K562 (cell line): ENCODE data around the gene RAB4B. TPM values are rescaled to one million over a fixed set of nuclear protein-coding genes. Genes with fewer than 3 reads are reported as not detected.

Experiments
- ATF1 ChIP-seq, 2 experiments: fragments of 450-650 bp in 1 of 2; IDR thresholded peaks; 2 replicates each; pipeline ENCODE4 v1.6.1; 2016; ENCODE audit warnings: missing compliant biosample characterization in 1 of 2, missing genetic modification characterization in 1 of 2
- CHD2 ChIP-seq: IDR thresholded peaks from 2 replicates; pipeline ENCODE4 v1.6.1; 2011; ENCODE audit warnings: low read depth, low read length
- EP300 ChIP-seq: IDR thresholded peaks from 2 replicates; pipeline ENCODE4 v1.6.1; 2012; ENCODE audit warnings: low read length, improper control_type of control experiment
- ETV1 ChIP-seq: fragments of 450-650 bp; conservative IDR thresholded peaks from 2 replicates; pipeline ENCODE4 v1.6.1; 2016; ENCODE audit warnings: missing genetic modification characterization, control low read depth, low read depth, missing compliant biosample characterization
- FOXO4 ChIP-seq: fragments of 450-650 bp; formaldehyde crosslinking; IDR thresholded peaks from 2 replicates; pipeline ENCODE4 v1.4.0; 2020; ENCODE audit warnings: mild to moderate bottlenecking, moderate library complexity
- HMGN3 ChIP-seq: IDR thresholded peaks from 2 replicates; pipeline ENCODE4 v1.6.1; 2011; ENCODE audit warnings: borderline replicate concordance, low read depth, mild to moderate bottlenecking, mixed read lengths, low read length; ENCODE audit not compliant: insufficient read length; ENCODE audit errors: extremely low read depth
- HMGXB4 ChIP-seq: sonication (generic); formaldehyde crosslinking; IDR thresholded peaks from 2 replicates; pipeline ENCODE4 v1.8.1; 2023; ENCODE audit warnings: mild to moderate bottlenecking, missing genetic modification reagents
- ID3 ChIP-seq, 2 experiments: fragments of 250-450 bp in 1 of 2; fragments of 450-650 bp in 1 of 2; sonication (Bioruptor Pico) in 1 of 2; IDR thresholded peaks; 2 replicates each; pipeline versions ENCODE4 v1.6.1 to v1.8.0; 2016 to 2021; ENCODE audit warnings: mild to moderate bottlenecking in 2 of 2, moderate library complexity in 2 of 2, missing compliant biosample characterization in 1 of 2, missing genetic modification characterization in 1 of 2
- KLF13 ChIP-seq: fragments of 450-650 bp; IDR thresholded peaks from 2 replicates; pipeline ENCODE4 v1.6.1; 2016; ENCODE audit warnings: missing genetic modification characterization, low read depth, mild to moderate bottlenecking, missing compliant biosample characterization, moderate library complexity, borderline replicate concordance
- LEF1 ChIP-seq: fragments of 450-650 bp; IDR thresholded peaks from 2 replicates; pipeline ENCODE4 v1.6.1; 2016; ENCODE audit warnings: mild to moderate bottlenecking
- SLC30A9 ChIP-seq: fragments of 250-450 bp; sonication (Bioruptor Pico); IDR thresholded peaks from 2 replicates; pipeline ENCODE4 v1.8.0; 2022; ENCODE audit warnings: mild to moderate bottlenecking, moderate library complexity
- TEAD4 ChIP-seq, 2 experiments: sonication (generic) in 1 of 2; formaldehyde crosslinking in 1 of 2; IDR thresholded peaks; 2 replicates each; pipeline versions ENCODE4 v1.6.1 to v1.8.0; 2012 to 2022; ENCODE audit warnings: borderline replicate concordance in 1 of 2, inconsistent platforms in 1 of 2, low read length in 1 of 2, mild to moderate bottlenecking in 1 of 2, missing genetic modification reagents in 1 of 2
- ZBTB7A ChIP-seq: IDR thresholded peaks from 2 replicates; pipeline ENCODE4 v1.6.1; 2011; ENCODE audit warnings: low read depth, mild to moderate bottlenecking, low read length, moderate library complexity, borderline replicate concordance; ENCODE audit not compliant: control insufficient read depth
- ZNF212 ChIP-seq: fragments of 450-650 bp; formaldehyde crosslinking; IDR thresholded peaks from 2 replicates; pipeline ENCODE4 v1.4.0; 2020; ENCODE audit warnings: mild to moderate bottlenecking
- ZNF3 ChIP-seq: fragments of 250-450 bp; sonication (Bioruptor Pico); IDR thresholded peaks from 2 replicates; pipeline ENCODE4 v1.5.0; 2021; ENCODE audit warnings: mild to moderate bottlenecking, moderate library complexity
- polyA plus RNA-seq, 8 experiments: library from polyadenylated mRNA; depleted of rRNA in 4 of 8; stranded (reverse) in 5 of 8; unstranded in 3 of 8; fragments of >200 nt; fragmentation: Nextera tagmentation in 2 of 8; fragmentation: Illumina TruSeq in 1 of 8; extraction: Ambion mirVana in 2 of 8; extraction: Trizol in 1 of 8; gene quantifications; 2 replicates each; pipeline versions ENCODE4 v1.2.1 to v1.2.3, GENCODE V29; 2011 to 2014; ENCODE audit warnings: inconsistent platforms in 1 of 8, missing spikeins in 1 of 8
- total RNA-seq, 7 experiments: library from RNA; depleted of rRNA in 6 of 7; stranded (reverse); fragments of >200 nt in 6 of 7; fragmentation: Illumina TruSeq in 2 of 7; extraction: Trizol in 2 of 7; gene quantifications; 2 replicates each; pipeline versions ENCODE4 v1.2.1 to v1.2.3, GENCODE V29; 2011 to 2021; ENCODE audit warnings: low replicate concordance in 1 of 7
- TF ChIP-seq, protein P1 (sequence below): sonication (generic); formaldehyde crosslinking; IDR thresholded peaks from 2 replicates; pipeline ENCODE4 v1.9.0; 2022; ENCODE audit warnings: mild to moderate bottlenecking, missing genetic modification reagents
- TF ChIP-seq, protein P2 (sequence below): sonication (generic); formaldehyde crosslinking; IDR thresholded peaks from 2 replicates; pipeline ENCODE4 v1.8.1; 2022; ENCODE audit warnings: missing genetic modification reagents
- TF ChIP-seq, protein P3 (sequence below): fragments of 250-450 bp; sonication (Bioruptor Pico); IDR thresholded peaks from 2 replicates; pipeline ENCODE4 v1.4.0; 2020

The RAB4B gene
- total and polyA plus RNA-seq, 9 of the 15 experiments (the other 6 are each of a cell fraction or from before 2014, with no cell fraction given): 0.28 to 20.4 (median 9.0) TPM

- TF ChIP-seq FOXO4 (no peak), ZNF3 (no peak), ATF1 (CRISPR knock-in tag; IDR thresholded peaks at IDR 0.05) (no peak), ATF1 (tag; IDR thresholded peaks at IDR 0.05) (peak; percentile 81), ID3 (CRISPR knock-in tag; IDR thresholded peaks at IDR 0.05) (no peak), ID3 (tag; IDR thresholded peaks at IDR 0.05) (no peak), CHD2 (peak; percentile 56; the same call in 1 of the 2 replicates), HMGXB4 (CRISPR knock-in tag) (peak; percentile 1; the same call in 1 of the 2 replicates), TEAD4 (IDR thresholded peaks at IDR 0.05; ENCODE audit: low read length) (0 out of 2 replicates have a peak, but pooled peaks have one; percentile 7), TEAD4 (CRISPR knock-in tag; IDR thresholded peaks at IDR 0.05; ENCODE audit: borderline replicate concordance) (no peak), ZBTB7A (peak; percentile 55; the same call in 1 of the 2 replicates), ETV1 (no peak), KLF13 (tag) (peak; percentile 82; the same call in 1 of the 2 replicates), HMGN3 (peak; percentile 24), EP300 (peak; percentile 9), LEF1 (0 out of 2 replicates have a peak, but pooled peaks have one; percentile 15), SLC30A9 (CRISPR knock-in tag) (no peak), ZNF212 (CRISPR knock-in tag) (no peak)
- TF ChIP-seq, protein P1, sequence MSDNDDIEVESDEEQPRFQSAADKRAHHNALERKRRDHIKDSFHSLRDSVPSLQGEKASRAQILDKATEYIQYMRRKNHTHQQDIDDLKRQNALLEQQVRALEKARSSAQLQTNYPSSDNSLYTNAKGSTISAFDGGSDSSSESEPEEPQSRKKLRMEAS: peak; percentile 63; the same call in 1 of the 2 replicates
- TF ChIP-seq, protein P2, sequence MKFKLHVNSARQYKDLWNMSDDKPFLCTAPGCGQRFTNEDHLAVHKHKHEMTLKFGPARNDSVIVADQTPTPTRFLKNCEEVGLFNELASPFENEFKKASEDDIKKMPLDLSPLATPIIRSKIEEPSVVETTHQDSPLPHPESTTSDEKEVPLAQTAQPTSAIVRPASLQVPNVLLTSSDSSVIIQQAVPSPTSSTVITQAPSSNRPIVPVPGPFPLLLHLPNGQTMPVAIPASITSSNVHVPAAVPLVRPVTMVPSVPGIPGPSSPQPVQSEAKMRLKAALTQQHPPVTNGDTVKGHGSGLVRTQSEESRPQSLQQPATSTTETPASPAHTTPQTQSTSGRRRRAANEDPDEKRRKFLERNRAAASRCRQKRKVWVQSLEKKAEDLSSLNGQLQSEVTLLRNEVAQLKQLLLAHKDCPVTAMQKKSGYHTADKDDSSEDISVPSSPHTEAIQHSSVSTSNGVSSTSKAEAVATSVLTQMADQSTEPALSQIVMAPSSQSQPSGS: no peak
- TF ChIP-seq, protein P3, sequence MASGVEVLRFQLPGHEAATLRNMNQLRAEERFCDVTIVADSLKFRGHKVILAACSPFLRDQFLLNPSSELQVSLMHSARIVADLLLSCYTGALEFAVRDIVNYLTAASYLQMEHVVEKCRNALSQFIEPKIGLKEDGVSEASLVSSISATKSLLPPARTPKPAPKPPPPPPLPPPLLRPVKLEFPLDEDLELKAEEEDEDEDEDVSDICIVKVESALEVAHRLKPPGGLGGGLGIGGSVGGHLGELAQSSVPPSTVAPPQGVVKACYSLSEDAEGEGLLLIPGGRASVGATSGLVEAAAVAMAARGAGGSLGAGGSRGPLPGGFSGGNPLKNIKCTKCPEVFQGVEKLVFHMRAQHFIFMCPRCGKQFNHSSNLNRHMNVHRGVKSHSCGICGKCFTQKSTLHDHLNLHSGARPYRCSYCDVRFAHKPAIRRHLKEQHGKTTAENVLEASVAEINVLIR: 0 out of 2 replicates have a peak, but pooled peaks have one; percentile 31
Measured at GRCh38 chr19:40798683-40799557, 20.9 kb downstream of the RAB4B start, which contains the start of gene EGLN2 (continued).
